GM12891 (cell line): ENCODE measurements around the gene HSD3B7.

ENCODE experiments used
- POLR2A ChIP-seq: IDR thresholded peaks from 2 replicates; pipeline ENCODE4 v1.6.1; 2011; ENCODE audit warnings: low read depth, low read length, control low read depth
- POLR2AphosphoS5 ChIP-seq: IDR thresholded peaks from 2 replicates; pipeline ENCODE4 v1.6.1; 2011; ENCODE audit warnings: low read depth, low read length, control low read depth
- SPI1 ChIP-seq: IDR thresholded peaks from 2 replicates; pipeline ENCODE4 v1.6.1; 2011; ENCODE audit warnings: low read depth, low read length, control low read depth
- TAF1 ChIP-seq: IDR thresholded peaks from 2 replicates; pipeline ENCODE4 v1.6.1; 2011; ENCODE audit warnings: low read depth, low read length, control low read depth

- TF ChIP-seq POLR2A (no peak), POLR2AphosphoS5 (no peak), TAF1 (no peak), SPI1 (no peak)
Measured at GRCh38 chr16:30998852-30999761, 14.1 kb downstream of the HSD3B7 start.
